Measurements from ENCODE around the gene TSPAN7. TPM values are rescaled to one million over a fixed set of nuclear protein-coding genes. Genes with fewer than 3 reads are reported as not detected.

Gene TSPAN7
- total and polyA plus RNA-seq, 9 of the 15 experiments (the other 6 are each of a cell fraction or from before 2014, with no cell fraction given) = 0.07 to 0.29 (median 0.12) TPM; not detected in 1

DNA sequence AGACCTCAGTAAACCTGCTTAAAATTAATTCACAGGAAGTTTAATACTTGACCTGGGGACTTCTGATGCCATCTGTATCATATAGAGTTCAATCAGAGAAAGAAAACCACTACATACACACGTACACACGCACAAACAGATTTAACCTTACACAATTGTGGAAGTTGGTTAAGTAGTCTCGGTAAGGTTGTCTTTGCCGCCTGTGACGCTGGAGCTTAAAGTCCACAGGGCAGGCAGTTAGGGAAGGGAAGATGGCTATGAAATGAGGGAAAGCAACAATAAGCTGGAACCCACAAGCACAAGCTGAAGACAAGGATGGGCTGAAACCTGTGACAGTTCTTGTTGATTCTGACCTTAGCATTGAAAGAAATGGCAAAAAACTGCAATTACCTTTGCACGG lies 41.7 kb upstream of the TSPAN7 start (continued):
- no peak for TF ChIP-seq HOMEZ (CRISPR knock-in tag; IDR thresholded peaks at IDR 0.05)
- TF ChIP-seq ATF3 (IDR thresholded peaks at IDR 0.05) = no peak
- TF ChIP-seq ATF3 (CRISPR knock-in tag; conservative IDR thresholded peaks at IDR 0.05) = no peak
- TF ChIP-seq FOXM1 (IDR thresholded peaks at IDR 0.05; ENCODE audit: low read depth) = no peak
- no peak for TF ChIP-seq FOXM1 (CRISPR knock-in tag; IDR thresholded peaks at IDR 0.05; ENCODE audit: low read depth)
- no peak for TF ChIP-seq THRA (IDR thresholded peaks at IDR 0.05)
- TF ChIP-seq CREB3L1 (IDR thresholded peaks at IDR 0.05; ENCODE audit: borderline replicate concordance, low read depth) = no peak
- TF ChIP-seq PRPF4 (IDR thresholded peaks at IDR 0.05; ENCODE audit: insufficient read depth, low read depth, low read length, poor library complexity, severe bottlenecking) = no peak
